HG03460 (cell line): Measurements from ENCODE around the gene ATP11A.
"Not testable (repeated sequence)": the region's sequence is repeated elsewhere in the genome, so short reads cannot be mapped to it uniquely, and the experiment has no call there.

Experiments
- ATAC-seq: cut with Tn5 transposase; IDR thresholded peaks from one replicate; pipeline ENCODE4 v1.9.1; 2021; ENCODE audit not compliant: unreplicated experiment

Gene ATP11A

GRCh38 chr13:112873851-112874750, 184.3 kb downstream of the ATP11A start:
- peak; percentile 75 for ATAC-seq

- ATAC-seq, result no peak
Measured at GRCh38 chr13:112874751-112875300, 185.0 kb downstream of the ATP11A start.

GRCh38 chr13:112875627-112876026, 185.8 kb downstream of the ATP11A start:
- ATAC-seq, result no peak

- no peak for ATAC-seq
Measured at GRCh38 chr13:112876305-112877000, 186.6 kb downstream of the ATP11A start.

GRCh38 chr13:112877066-112877465, 187.2 kb downstream of the ATP11A start:
- ATAC-seq, result no peak

- no peak for ATAC-seq
Measured at GRCh38 chr13:112877539-112877938, 187.7 kb downstream of the ATP11A start.

- ATAC-seq, result no peak
Measured at GRCh38 chr13:112877976-112878955, 188.4 kb downstream of the ATP11A start.

GRCh38 chr13:112879283-112879833, 189.5 kb downstream of the ATP11A start:
- ATAC-seq, result no peak

- ATAC-seq, result no peak
Measured at GRCh38 chr13:112880221-112880641, 190.4 kb downstream of the ATP11A start.

GRCh38 chr13:112880976-112881540, 191.2 kb downstream of the ATP11A start:
- no peak for ATAC-seq

- ATAC-seq, result no peak
Measured at GRCh38 chr13:112881656-112882554, 192.1 kb downstream of the ATP11A start.

- no peak for ATAC-seq
Measured at GRCh38 chr13:112882555-112883024, 192.8 kb downstream of the ATP11A start.

GRCh38 chr13:112883241-112883945, 193.6 kb downstream of the ATP11A start:
- no peak for ATAC-seq

- not testable (repeated sequence) for ATAC-seq
Measured at GRCh38 chr13:112884700-112885099, 194.9 kb downstream of the ATP11A start.

GRCh38 chr13:112885242-112885781, 195.5 kb downstream of the ATP11A start:
- no peak for ATAC-seq

GRCh38 chr13:112885782-112886268, 196.0 kb downstream of the ATP11A start:
- no peak for ATAC-seq

GRCh38 chr13:112887151-112887550, 197.3 kb downstream of the ATP11A start:
- ATAC-seq, result no peak

- ATAC-seq, result no peak
Measured at GRCh38 chr13:112887557-112887991, 197.7 kb downstream of the ATP11A start.
